ENCODE measurements around the gene CACNA1S. TPM values are rescaled to one million over a fixed set of nuclear protein-coding genes. Genes with fewer than 3 reads are reported as not detected.
A peak's percentile ranks its signal among the peaks of the same experiment; 100 is the strongest.

Gene CACNA1S
- total and polyA plus RNA-seq, 2 of the 13 experiments (the other 11 are each of a cell fraction or from before 2014, with no cell fraction given) = not detected

DNA sequence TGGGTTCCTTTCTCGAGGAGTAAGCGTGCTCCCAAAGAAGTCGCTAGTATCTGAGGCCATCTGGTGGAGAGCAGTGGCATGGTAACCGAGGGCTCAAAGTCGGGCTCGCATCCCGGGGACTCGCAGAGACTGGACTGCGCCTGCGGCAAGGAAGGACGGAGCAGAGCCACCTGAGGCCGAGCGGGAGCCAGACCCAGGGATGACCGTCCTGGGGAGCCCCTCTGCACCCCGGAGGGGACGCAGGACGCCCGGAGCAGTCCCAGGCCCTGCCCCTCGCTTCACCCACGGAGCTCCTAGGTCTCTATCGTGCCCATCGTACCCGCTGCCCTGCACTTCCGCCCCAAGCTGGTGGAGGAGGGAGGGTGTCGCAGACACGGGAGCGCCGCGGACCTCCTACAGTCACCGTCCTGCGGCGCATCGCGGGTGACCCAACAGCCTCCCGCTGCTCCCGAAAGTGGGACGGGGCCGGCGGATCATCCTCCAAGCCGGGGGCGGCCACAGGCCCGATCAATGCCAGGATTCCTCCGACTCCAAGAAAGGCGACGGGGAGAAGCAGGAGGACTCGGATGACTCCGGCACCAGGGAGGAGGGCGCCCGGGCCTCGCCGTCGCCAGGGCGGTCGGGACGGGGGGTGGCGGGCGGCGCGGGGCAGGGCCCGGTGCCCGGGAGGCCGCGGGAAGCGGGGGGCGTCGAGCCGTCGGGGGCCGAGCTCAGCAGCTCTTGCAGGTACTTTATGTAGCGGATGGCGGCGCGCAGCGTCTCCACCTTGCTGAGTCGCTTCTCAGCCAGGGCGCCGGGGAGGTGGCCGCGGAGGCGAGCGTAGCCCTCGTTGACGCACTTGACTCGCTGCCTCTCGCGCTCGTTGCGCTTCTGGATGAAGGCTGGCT, 2.3 kb upstream of the CACNA1S start:
- no TSS peak for BruUV-seq (replicated peaks)
- no peak overlapping the region for H3K27ac ChIP-seq (ENCODE audit: extremely low read length, insufficient read depth, low read length)
- no peak overlapping the region for H3K9ac ChIP-seq (ENCODE audit: insufficient read depth, low read depth, low read length)
- ATAC-seq (peak; percentile 97), DNase-seq (ENCODE audit: low spot score) (peak; percentile 70), FAIRE-seq (peak; percentile 70)
- peak overlapping the region in 2 of 3 experiments; percentile 48 to 74; a peak in 4 of 6 replicates for H3K4me3 ChIP-seq (replicated peaks in 1 of 3; ENCODE audit: insufficient read depth in 1 of 3, low read depth in 2 of 3, low read length in 3 of 3)
- no peaks in the 10 kb centered on the region for H3K4me1 ChIP-seq (ENCODE audit: insufficient read depth, low read length)
- H2AFZ ChIP-seq (ENCODE audit: low read length) = no peak overlapping the region
- H3K9me3 ChIP-seq (ENCODE audit: low read length) = no peaks in the 10 kb centered on the region
- POLR2A ChIA-PET = no interaction called here
- in situ Hi-C loops (cut with HindIII; ENCODE audit: extremely low pct_ligation_motif_present, low pct_unique_long_range_greater_than_20kb) = loop anchor here (10.0 kb wide), 1 partner anchor 140 kb away; no protein-coding TSS in a partner anchor
- no peaks in the 10 kb centered on the region for H4K20me1 ChIP-seq (ENCODE audit: insufficient read depth, low read length)
- WGBS (ENCODE audit: low lambda C conversion rate) = 79% methylated on average over 40 of the region's 88 CpGs
- peak overlapping the region; percentile 94 for H3K4me2 ChIP-seq (ENCODE audit: low read depth, low read length)
- CTCF ChIA-PET (ENCODE audit: low intra/inter-chr PET ratio, low total read pairs) = interaction anchor here (1.8 kb wide), 1 partner anchor 28 kb away, joined by 24 read pairs; no protein-coding TSS in a partner anchor
- H3K36me3 ChIP-seq (replicated peaks in 1 of 2; ENCODE audit: control insufficient read depth in 1 of 2, insufficient read depth in 2 of 2, low read length in 2 of 2) = no peaks in the 10 kb centered on the region
- peaks cover 0 to 21% of the 10 kb centered on the region in 2 experiments; a peak in 3 of 5 replicates for H3K27me3 ChIP-seq (ENCODE audit: control insufficient read depth in 1 of 2, insufficient read depth in 2 of 2, low read length in 2 of 2)
- intact Hi-C loops (cut with micrococcal nuclease; ENCODE audit: unreplicated experiment) = loop anchor here (1.0 to 10.0 kb wide), 5 partner anchors 28 to 557 kb away; partner anchors contain the start of gene INAVA
- H3K79me2 ChIP-seq (ENCODE audit: insufficient read depth, low read length) = no peaks in the 10 kb centered on the region
- 0 out of 2 replicates have a peak, but pooled peaks have one; percentile 24 for TF ChIP-seq IRF2 (CRISPR knock-in tag; IDR thresholded peaks at IDR 0.05)
- TF ChIP-seq FIP1L1 (IDR thresholded peaks at IDR 0.05; ENCODE audit: borderline replicate concordance, insufficient read depth, low read depth, low read length) = no peak
- TF ChIP-seq, protein P1, sequence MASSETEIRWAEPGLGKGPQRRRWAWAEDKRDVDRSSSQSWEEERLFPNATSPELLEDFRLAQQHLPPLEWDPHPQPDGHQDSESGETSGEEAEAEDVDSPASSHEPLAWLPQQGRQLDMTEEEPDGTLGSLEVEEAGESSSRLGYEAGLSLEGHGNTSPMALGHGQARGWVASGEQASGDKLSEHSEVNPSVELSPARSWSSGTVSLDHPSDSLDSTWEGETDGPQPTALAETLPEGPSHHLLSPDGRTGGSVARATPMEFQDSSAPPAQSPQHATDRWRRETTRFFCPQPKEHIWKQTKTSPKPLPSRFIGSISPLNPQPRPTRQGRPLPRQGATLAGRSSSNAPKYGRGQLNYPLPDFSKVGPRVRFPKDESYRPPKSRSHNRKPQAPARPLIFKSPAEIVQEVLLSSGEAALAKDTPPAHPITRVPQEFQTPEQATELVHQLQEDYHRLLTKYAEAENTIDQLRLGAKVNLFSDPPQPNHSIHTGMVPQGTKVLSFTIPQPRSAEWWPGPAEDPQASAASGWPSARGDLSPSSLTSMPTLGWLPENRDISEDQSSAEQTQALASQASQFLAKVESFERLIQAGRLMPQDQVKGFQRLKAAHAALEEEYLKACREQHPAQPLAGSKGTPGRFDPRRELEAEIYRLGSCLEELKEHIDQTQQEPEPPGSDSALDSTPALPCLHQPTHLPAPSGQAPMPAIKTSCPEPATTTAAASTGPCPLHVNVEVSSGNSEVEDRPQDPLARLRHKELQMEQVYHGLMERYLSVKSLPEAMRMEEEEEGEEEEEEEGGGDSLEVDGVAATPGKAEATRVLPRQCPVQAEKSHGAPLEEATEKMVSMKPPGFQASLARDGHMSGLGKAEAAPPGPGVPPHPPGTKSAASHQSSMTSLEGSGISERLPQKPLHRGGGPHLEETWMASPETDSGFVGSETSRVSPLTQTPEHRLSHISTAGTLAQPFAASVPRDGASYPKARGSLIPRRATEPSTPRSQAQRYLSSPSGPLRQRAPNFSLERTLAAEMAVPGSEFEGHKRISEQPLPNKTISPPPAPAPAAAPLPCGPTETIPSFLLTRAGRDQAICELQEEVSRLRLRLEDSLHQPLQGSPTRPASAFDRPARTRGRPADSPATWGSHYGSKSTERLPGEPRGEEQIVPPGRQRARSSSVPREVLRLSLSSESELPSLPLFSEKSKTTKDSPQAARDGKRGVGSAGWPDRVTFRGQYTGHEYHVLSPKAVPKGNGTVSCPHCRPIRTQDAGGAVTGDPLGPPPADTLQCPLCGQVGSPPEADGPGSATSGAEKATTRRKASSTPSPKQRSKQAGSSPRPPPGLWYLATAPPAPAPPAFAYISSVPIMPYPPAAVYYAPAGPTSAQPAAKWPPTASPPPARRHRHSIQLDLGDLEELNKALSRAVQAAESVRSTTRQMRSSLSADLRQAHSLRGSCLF (CRISPR knock-in tag; IDR thresholded peaks at IDR 0.05; ENCODE audit: borderline replicate concordance) = no peak
- TF ChIP-seq ZNF598 (CRISPR knock-in tag; IDR thresholded peaks at IDR 0.05; ENCODE audit: borderline replicate concordance) = 0 out of 2 replicates have a peak, but pooled peaks have one; percentile 27
- 0 out of 2 replicates have a peak, but pooled peaks have one; percentile 30 for TF ChIP-seq ZNF274 (CRISPR knock-in tag; IDR thresholded peaks at IDR 0.05)
- no peak for TF ChIP-seq ARID2 (CRISPR knock-in tag; IDR thresholded peaks at IDR 0.05; ENCODE audit: borderline replicate concordance)
- no peak for TF ChIP-seq ATF7 (IDR thresholded peaks at IDR 0.05)
- no peak for TF ChIP-seq ATF7 (CRISPR knock-in tag; IDR thresholded peaks at IDR 0.05)
- no peak for TF ChIP-seq FOSL1 (CRISPR knock-in tag; IDR thresholded peaks at IDR 0.05; ENCODE audit: borderline replicate concordance)
- TF ChIP-seq, protein P2, sequence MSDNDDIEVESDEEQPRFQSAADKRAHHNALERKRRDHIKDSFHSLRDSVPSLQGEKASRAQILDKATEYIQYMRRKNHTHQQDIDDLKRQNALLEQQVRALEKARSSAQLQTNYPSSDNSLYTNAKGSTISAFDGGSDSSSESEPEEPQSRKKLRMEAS (IDR thresholded peaks at IDR 0.05) = 0 out of 2 replicates have a peak, but pooled peaks have one; percentile 13
- TF ChIP-seq ZNF331 (CRISPR knock-in tag; IDR thresholded peaks at IDR 0.05) = no peak
- TF ChIP-seq XRCC5 (optimal IDR thresholded peaks at IDR 0.05; ENCODE audit: low read length) = peak; percentile 85
- TF ChIP-seq XBP1 (CRISPR knock-in tag; IDR thresholded peaks at IDR 0.05) = no peak
- TF ChIP-seq ZNF644 (CRISPR knock-in tag; IDR thresholded peaks at IDR 0.05; ENCODE audit: low read depth) = no peak
- no peak for TF ChIP-seq MEF2D (CRISPR knock-in tag; IDR thresholded peaks at IDR 0.05)
- TF ChIP-seq, protein P3, sequence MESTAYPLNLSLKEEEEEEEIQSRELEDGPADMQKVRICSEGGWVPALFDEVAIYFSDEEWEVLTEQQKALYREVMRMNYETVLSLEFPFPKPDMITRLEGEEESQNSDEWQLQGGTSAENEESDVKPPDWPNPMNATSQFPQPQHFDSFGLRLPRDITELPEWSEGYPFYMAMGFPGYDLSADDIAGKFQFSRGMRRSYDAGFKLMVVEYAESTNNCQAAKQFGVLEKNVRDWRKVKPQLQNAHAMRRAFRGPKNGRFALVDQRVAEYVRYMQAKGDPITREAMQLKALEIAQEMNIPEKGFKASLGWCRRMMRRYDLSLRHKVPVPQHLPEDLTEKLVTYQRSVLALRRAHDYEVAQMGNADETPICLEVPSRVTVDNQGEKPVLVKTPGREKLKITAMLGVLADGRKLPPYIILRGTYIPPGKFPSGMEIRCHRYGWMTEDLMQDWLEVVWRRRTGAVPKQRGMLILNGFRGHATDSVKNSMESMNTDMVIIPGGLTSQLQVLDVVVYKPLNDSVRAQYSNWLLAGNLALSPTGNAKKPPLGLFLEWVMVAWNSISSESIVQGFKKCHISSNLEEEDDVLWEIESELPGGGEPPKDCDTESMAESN (CRISPR knock-in tag; conservative IDR thresholded peaks at IDR 0.05) = 0 out of 2 replicates have a peak, but pooled peaks have one; percentile 31
- no peak for TF ChIP-seq SRY (CRISPR knock-in tag; IDR thresholded peaks at IDR 0.05)
